Activated T-cell treated with anti-CD3 and anti-CD28 coated beads, Interleukin-2, amount 50 U/mL, for 4 hours (primary cell): Measurements from ENCODE around the gene VWDE. TPM values are rescaled to one million over a fixed set of nuclear protein-coding genes. Genes with fewer than 3 reads are reported as not detected.
"Not testable (repeated sequence)": the region's sequence is repeated elsewhere in the genome, so short reads cannot be mapped to it uniquely, and the experiment has no call there.

Experiments
- ATAC-seq, 2 donors: fragments of 200-7000 bp; cut with Tn5 transposase; one replicate each; pipeline ENCODE4 v1.10.0; 2021
- DNase-seq: peaks from one replicate; pipeline ENCODE4 v3.0.0-alpha.2; 2020
- H3K27me3 Mint-ChIP-seq: one replicate; pipeline ENCODE4 v1.8.0; 2021; ENCODE audit warnings: low read depth, mixed read lengths
- H3K36me3 Mint-ChIP-seq: one replicate; pipeline ENCODE4 v1.8.0; 2022; ENCODE audit warnings: mixed read lengths; ENCODE audit not compliant: insufficient read depth
- H3K4me1 Mint-ChIP-seq: one replicate; pipeline ENCODE4 v1.8.0; 2021; ENCODE audit warnings: low read depth, mixed read lengths
- H3K4me3 Mint-ChIP-seq: one replicate; pipeline ENCODE4 v1.8.0; 2021; ENCODE audit warnings: mild to moderate bottlenecking, moderate library complexity, mixed read lengths
- H3K9me3 Mint-ChIP-seq: one replicate; pipeline ENCODE4 v1.8.0; 2021; ENCODE audit warnings: mixed read lengths
- total RNA-seq, 3 donors: library from RNA; stranded (reverse); gene quantifications; one replicate each; pipeline ENCODE4 v1.2.1, GENCODE V29; 2021

Gene VWDE
- total RNA-seq, 3 donors from 2014 or later, result 0.13 to 0.30 (median 0.25) TPM

- H3K4me1 Mint-ChIP-seq, result no peaks in the 10 kb centered on the region
- no peaks in the 10 kb centered on the region for H3K27me3 Mint-ChIP-seq
- no peak for ATAC-seq
- H3K4me3 Mint-ChIP-seq, result no peak overlapping the region
- H3K36me3 Mint-ChIP-seq, result no peaks in the 10 kb centered on the region
- DNase-seq, result no peak
- no peaks in the 10 kb centered on the region for H3K9me3 Mint-ChIP-seq
Observed at GRCh38 chr7:12418452-12418851, 14.8 kb upstream of the VWDE start.

DNA sequence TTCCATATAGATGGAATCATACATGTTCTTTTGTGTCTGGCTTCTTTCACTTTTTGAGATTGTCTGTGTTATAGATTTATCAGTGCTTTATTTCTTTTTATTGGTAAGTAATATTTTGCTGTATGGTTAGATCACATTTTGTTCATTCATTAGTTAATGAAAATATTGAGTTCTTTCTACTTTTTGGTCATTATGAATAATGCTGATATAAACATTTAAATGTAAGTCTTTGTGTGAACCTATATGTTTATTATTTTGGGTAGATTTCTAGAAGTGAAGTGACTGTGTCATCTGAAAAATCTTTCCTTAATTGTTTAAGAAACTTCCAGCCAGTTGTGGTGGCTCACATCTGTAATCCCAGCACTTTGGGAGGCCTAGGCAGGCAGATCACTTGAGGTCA is 11.4 kb upstream of the VWDE start:
- no peak overlapping the region for H3K4me3 Mint-ChIP-seq
- ATAC-seq, result no peak

GRCh38 chr7:12412407-12412806 is 8.7 kb upstream of the VWDE start:
- DNase-seq (no peak), ATAC-seq (no peak)
- Mint-ChIP-seq H3K4me3 (no peak overlapping the region), H3K27me3 (no peaks in the 10 kb centered on the region), H3K36me3 (no peaks in the 10 kb centered on the region), H3K9me3 (peaks cover 2% of the 10 kb centered on the region), H3K4me1 (no peaks in the 10 kb centered on the region)

More for the DNA sequence above, 11.4 kb upstream of the VWDE start:
- Mint-ChIP-seq H3K4me1 (no peaks in the 10 kb centered on the region), H3K27me3 (no peaks in the 10 kb centered on the region), H3K9me3 (no peaks in the 10 kb centered on the region), H3K36me3 (no peaks in the 10 kb centered on the region)
- DNase-seq, result no peak

- H3K4me3 Mint-ChIP-seq, result no peak overlapping the region
- H3K9me3 Mint-ChIP-seq, result peaks cover 4% of the 10 kb centered on the region
- no peaks in the 10 kb centered on the region for H3K4me1 Mint-ChIP-seq
- no peaks in the 10 kb centered on the region for H3K36me3 Mint-ChIP-seq
- ATAC-seq (no peak), DNase-seq (no peak)
- no peaks in the 10 kb centered on the region for H3K27me3 Mint-ChIP-seq
Observed at GRCh38 chr7:12410523-12410922, 6.9 kb upstream of the VWDE start.

- Mint-ChIP-seq H3K36me3 (no peaks in the 10 kb centered on the region), H3K27me3 (peaks cover 4% of the 10 kb centered on the region), H3K4me1 (peaks cover 3% of the 10 kb centered on the region), H3K4me3 (no peak overlapping the region), H3K9me3 (peaks cover 4% of the 10 kb centered on the region)
- DNase-seq (no peak), ATAC-seq (no peak)
Observed at GRCh38 chr7:12409097-12409711, 5.5 kb upstream of the VWDE start.

DNA sequence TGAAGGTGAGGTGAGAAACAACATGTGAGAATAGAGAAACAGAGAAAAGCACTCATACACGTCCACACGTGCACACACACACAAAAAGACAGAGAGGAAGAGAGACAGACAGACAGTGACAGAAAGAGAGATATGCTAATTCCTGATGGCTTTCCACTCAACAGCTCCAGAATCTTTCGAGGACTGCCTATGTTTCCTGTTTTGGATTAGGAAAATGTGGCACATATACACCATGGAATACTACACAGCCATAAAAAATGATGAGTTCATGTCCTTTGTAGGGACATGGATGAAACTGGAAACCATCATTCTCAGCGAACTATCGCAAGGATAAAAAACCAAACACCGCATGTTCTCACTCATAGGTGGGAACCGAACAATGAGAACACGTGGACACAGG is 4.0 kb upstream of the VWDE start:
- peaks cover 17% of the 10 kb centered on the region for H3K4me1 Mint-ChIP-seq
- not testable (repeated sequence) for H3K9me3 Mint-ChIP-seq, H3K4me3 Mint-ChIP-seq

GRCh38 chr7:12402365-12402725 is 1.3 kb downstream of the VWDE start:
- Mint-ChIP-seq H3K9me3 (peaks cover 15% of the 10 kb centered on the region), H3K4me3 (no peak overlapping the region), H3K4me1 (peaks cover 21% of the 10 kb centered on the region), H3K36me3 (no peaks in the 10 kb centered on the region), H3K27me3 (peaks cover 8% of the 10 kb centered on the region)
- DNase-seq, result no peak
- no peak for ATAC-seq

More for the DNA sequence above, 4.0 kb upstream of the VWDE start:
- H3K27me3 Mint-ChIP-seq, H3K36me3 Mint-ChIP-seq, ATAC-seq, DNase-seq: not testable (repeated sequence)

- Mint-ChIP-seq H3K36me3 (no peaks in the 10 kb centered on the region), H3K4me1 (peaks cover 21% of the 10 kb centered on the region), H3K9me3 (peaks cover 17% of the 10 kb centered on the region), H3K4me3 (no peak overlapping the region), H3K27me3 (peaks cover 8% of the 10 kb centered on the region)
- DNase-seq (no peak), ATAC-seq (no peak)
Observed at GRCh38 chr7:12401538-12402364, 1.9 kb downstream of the VWDE start.

DNA sequence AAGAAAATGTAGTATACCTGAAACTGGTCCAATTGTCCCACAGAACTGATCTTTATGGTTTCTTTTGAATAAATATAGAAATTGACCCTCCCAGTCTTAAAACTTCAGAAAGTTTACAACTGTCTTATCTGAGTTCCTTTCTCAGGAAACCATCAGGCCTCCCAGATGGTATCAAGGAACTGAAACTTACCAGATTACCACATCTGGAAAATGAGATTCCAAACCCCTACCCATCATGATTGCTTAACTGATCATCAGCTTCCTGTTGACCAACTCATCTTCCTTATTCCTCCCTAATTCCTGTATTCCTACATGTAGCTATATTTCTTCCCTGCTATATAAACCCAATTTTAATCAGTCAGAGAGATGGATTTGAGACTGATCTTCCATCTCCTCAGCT is 5.5 kb downstream of the VWDE start:
- Mint-ChIP-seq H3K4me1 (peaks cover 9% of the 10 kb centered on the region), H3K27me3 (peaks cover 3% of the 10 kb centered on the region), H3K36me3 (no peaks in the 10 kb centered on the region), H3K9me3 (peaks cover 17% of the 10 kb centered on the region), H3K4me3 (no peak overlapping the region)
- DNase-seq (no peak), ATAC-seq (no peak)

DNA sequence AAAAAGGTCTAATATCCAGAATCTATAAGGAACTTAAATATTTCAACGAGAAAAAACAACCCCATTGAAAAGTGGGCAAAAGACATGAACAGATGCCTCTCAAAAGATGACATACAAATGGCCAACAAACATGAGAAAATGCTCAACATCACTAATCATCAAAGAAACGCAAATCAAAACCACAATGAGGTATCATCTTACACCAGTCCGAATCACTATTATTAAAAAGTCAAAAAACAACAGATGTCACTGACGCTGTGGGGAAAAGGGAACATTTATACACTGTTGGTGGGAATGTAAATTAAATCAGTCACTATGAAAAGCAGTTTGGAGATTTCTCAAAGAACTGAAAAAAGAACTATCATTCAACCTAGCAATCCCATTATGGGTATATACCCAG is 6.0 kb downstream of the VWDE start:
- no peak for DNase-seq
- Mint-ChIP-seq H3K27me3 (peaks cover 2% of the 10 kb centered on the region), H3K4me3 (no peak overlapping the region), H3K4me1 (peaks cover 4% of the 10 kb centered on the region), H3K9me3 (peaks cover 17% of the 10 kb centered on the region), H3K36me3 (no peaks in the 10 kb centered on the region)
- ATAC-seq, result no peak

DNA sequence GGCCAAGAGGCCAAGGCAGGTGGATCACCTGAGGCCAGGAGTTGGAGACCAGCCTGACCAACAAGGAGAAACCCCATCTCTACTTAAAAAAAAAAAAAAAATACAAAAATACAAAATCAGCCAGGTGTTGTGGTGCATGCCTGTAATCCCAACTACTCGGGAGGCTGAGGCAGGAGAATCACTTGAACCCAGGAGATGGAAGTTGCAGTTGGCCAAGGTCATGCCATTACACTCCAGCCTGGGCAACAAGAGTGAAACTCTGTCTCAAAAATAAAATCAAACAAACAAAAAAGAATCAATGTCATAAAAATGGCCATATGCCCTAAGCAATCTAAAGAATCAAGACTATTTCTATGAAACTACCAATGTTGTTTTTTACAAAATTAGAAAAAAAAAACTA is 7.0 kb downstream of the VWDE start:
- not testable (repeated sequence) for ATAC-seq, H3K4me1 Mint-ChIP-seq, H3K4me3 Mint-ChIP-seq, DNase-seq, H3K36me3 Mint-ChIP-seq, H3K27me3 Mint-ChIP-seq
- peaks cover 17% of the 10 kb centered on the region for H3K9me3 Mint-ChIP-seq

DNA sequence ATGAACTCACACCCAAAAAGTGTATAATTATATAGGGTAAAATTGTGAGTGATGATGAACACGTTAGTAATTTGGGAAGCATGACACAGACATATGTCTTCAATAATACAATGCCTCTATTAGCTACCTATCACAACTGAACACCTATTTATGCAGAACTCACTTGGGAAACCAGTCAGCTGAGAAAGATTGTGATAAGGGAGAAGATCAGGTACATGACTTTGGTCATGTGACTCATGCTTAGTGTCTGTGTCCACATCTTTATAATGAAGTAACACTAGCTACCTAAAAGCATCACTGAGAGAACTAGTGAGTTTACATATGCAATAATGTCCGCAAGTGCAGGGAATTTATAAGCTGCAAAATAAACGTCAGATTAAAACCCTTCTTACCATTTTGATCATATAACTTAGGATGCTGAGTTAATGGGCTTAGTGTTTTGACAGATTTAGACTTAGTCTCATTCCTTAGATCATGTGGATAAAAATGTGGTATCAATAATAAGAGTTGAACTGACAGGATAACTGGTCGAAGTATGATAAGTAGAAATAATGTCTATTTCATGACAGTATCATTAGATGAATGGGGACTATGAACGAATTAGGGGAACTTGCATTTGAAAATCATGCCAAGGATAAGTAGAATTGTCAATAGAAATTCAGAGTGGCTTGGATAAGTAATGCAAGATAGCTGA is 11.6 kb downstream of the VWDE start:
- ATAC-seq (no peak), DNase-seq (no peak)
- Mint-ChIP-seq H3K36me3 (no peaks in the 10 kb centered on the region), H3K9me3 (peaks cover under 1% of the 10 kb centered on the region), H3K4me3 (no peak overlapping the region), H3K27me3 (no peaks in the 10 kb centered on the region), H3K4me1 (no peaks in the 10 kb centered on the region)

DNA sequence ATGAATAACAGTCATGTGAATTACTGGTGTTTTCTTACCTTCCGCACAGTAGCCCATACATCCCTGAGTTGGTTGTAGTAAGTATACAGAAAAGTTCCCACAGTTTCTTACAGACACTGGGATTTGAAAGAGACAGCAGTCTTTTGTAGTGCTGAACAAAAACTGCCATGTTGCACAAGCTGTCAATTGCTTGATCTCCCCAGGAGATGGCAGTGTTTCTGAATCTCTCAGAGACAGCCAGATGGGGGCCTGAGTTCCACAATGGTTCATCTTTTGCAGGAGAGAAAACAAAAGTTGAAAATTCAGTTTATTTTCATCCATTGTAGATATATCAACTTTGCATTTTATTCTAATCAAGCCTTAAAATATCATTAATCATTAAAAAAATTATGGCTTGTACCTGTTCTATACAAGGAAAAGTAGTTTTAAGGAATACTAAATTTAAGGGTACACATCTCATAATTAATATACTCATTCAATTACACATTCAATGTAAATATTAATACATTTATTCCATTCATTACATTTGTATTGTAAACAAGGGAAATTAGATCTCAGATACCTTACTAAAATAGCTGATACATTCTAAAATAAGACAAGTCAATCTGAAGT is 14.5 kb downstream of the VWDE start:
- H3K36me3 Mint-ChIP-seq, result no peaks in the 10 kb centered on the region
- peak in 1 of 2 donors; percentile 61 for ATAC-seq
- no peak overlapping the region for H3K4me3 Mint-ChIP-seq
- no peaks in the 10 kb centered on the region for H3K4me1 Mint-ChIP-seq
- H3K9me3 Mint-ChIP-seq, result no peaks in the 10 kb centered on the region
- H3K27me3 Mint-ChIP-seq, result no peaks in the 10 kb centered on the region
- no peak for DNase-seq

DNA sequence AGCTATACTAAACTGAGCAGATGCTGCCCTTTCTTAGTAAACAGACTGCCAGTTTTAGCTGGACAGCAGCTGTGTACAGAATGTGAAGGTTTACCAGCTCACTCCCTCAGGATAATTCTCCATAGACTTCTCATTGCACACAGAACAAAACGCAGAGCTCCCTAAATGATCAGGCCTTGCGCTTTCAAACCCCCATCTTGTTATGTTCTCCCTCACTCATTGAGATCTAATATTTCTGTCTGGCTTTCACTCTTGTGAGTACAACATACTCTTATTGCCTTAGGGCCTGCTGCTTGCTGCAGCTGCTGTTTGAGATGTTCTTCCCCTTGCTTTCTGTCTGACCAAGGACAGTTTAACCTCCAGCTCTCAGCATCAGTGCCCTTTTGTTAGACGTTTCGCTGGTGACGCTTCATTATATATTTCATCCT is 17.3 kb downstream of the VWDE start:
- no peaks in the 10 kb centered on the region for H3K36me3 Mint-ChIP-seq
- ATAC-seq (no peak), DNase-seq (no peak)
- no peaks in the 10 kb centered on the region for H3K4me1 Mint-ChIP-seq
- no peaks in the 10 kb centered on the region for H3K27me3 Mint-ChIP-seq
- no peaks in the 10 kb centered on the region for H3K9me3 Mint-ChIP-seq
- no peak overlapping the region for H3K4me3 Mint-ChIP-seq
